Daoy (cell line): ENCODE data around the gene MT1HL1. TPM values are rescaled to one million over a fixed set of nuclear protein-coding genes. Genes with fewer than 3 reads are reported as not detected.
"Not testable (repeated sequence)": the region's sequence is repeated elsewhere in the genome, so short reads cannot be mapped to it uniquely, and the experiment has no call there.

ENCODE experiments used
- DNase-seq: peaks from one replicate; pipeline ENCODE4 v3.0.0-alpha.2; 2015; ENCODE audit warnings: low read depth
- total RNA-seq: library from RNA; depleted of rRNA; stranded (reverse); fragments of >200 nt; shearing (Covaris generic); gene quantifications from 2 replicates; pipeline ENCODE4 v1.2.3, GENCODE V29; 2014; rRNA removed

MT1HL1 gene
- total RNA-seq, 1 experiment from 2014 or later = not detected

DNA sequence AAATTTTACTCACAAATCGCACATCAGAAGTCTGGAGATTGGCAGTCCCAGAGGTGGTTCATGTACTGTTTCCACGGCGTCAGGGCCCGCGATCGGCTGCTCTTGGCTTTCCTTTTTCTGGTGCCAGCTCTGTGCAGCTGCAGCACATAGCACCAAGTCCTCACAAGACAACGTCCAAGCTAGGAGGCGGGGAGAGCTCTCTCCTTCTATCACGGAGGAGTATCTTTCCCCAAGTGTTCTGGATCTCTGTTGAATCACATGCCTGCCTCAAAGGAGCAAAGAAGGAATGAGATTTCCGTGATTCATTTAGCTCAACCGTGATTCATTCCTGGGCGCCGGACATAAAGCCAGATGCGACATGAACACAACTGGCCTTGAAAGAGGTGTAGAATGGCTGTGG lies 25.5 kb downstream of the MT1HL1 start:
- peak; percentile 38 for DNase-seq

DNA sequence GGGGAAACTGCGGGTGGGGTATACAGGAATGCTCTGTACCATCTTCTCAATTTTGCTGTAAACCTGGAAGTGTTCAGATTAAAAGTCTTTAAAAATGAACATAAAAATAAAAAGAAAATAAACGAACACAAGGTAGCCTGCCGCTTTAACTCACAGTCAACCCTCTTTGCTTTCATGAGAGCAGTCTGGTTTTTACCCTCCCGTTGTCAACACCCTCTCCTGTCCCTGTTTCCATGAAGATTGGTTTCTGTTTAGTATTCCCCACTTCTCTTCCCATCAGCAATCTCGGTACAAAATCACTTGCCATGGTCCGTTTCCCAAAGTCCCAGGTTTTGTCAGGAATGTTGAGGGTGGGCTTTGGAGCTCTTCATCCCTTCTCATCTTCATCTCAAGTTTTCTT lies 28.8 kb downstream of the MT1HL1 start:
- no peak for DNase-seq

DNA sequence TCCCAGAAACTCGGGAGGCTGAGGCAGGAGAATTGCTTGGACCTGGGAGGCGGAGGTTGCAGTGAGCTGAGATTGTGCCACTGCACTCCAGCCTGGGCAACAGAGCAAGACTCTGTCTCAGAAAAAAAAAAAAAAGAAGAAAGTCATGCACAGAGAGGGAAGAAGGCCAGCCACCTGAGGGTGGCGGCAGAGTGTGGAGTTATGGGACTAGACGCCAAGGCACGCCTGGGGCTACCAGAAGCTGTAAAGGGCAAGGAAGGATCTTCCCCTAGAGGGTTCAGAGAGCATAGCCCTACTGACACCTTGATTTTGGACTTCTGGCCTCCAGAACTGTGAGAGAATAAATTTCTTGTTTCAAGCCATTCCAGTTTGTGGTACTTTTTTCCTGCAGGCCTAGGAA lies 30.2 kb downstream of the MT1HL1 start:
- not testable (repeated sequence) for DNase-seq

DNA sequence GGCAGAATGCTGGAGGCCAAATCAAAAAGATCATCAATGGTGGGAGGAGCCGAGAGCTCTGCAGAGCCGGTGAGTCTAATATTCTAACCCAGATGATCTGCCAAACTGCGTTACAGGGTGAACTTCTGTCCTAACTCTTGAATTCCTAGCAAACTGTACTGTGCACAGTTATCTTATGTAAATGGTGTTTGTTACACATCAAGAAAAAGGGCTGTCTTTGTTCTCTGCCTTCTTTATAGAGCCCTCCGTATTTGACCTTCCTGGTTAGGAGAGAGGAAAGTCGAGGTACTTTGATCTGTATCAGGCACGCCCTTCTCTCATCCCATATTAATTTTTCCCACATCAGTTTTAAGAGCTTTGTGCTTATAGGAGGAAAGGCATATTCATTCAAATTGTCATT lies 37.6 kb downstream of the MT1HL1 start:
- DNase-seq = no peak

DNA sequence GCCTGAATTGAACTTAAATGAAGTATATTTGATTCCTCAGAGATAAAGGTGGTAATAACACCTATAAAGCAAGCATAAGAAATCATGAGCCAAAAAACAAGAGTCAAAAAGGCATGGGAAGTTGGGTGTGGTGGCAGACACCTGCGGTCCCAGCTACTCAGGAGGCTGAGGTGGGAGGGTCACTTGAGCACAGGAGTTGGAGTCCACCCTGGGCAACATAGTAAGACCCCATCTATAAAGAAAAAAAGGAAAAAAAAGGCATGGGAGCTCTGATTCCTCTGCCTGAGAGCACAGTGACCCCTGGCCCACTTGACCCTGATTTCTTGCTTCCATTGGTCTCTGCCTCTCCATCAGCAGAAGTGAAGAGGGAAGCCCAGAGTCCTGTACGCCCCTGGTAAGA lies 40.3 kb downstream of the MT1HL1 start:
- DNase-seq = no peak

DNA sequence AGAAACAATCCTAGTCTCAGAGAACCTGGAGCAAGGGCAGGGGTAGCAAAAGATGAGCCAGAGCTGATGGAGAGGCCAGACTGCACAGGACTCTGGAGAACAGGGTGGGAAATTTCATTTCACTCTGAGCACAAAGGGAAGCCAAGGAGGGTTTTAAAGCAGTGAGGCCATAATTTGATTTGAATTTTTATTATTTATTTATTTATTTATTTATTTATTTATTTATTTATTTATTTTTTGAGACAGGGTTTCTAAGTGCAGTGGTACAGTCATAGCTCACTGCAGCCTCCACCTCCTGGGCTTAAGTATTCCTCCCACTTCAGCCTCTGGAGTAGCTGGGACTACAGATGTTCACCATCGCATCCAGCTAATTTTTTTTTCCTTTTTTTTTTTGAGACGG lies 45.1 kb downstream of the MT1HL1 start:
- DNase-seq = no peak

DNA sequence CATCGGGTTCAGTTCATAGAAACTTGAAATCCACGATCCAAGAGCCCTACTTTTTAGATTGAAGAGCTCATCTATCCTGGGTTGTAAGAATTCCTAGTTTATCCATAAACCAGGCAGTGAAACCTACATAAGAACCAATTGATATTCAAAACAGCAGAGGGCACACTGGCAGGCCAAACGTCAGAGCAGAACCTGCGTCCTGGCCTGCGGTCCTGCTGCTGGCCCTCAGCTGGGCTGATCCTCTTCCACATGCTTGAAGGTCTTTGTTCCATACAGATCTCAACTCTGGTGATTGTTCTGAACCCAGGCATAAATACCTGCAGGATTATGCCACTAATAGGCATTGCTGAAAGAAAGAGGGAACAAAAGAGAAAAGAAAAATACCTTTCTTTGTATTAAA lies 47.0 kb downstream of the MT1HL1 start:
- DNase-seq = no peak

Other genes starting within 250 kb of the MT1HL1 start
- 19.4 and 21.0 TPM in 2 replicates for gene MTR, start 209.1 kb downstream of the MT1HL1 start, total RNA-seq
- 0.83 and 1.1 TPM in 2 replicates for gene RYR2, start 37.7 kb upstream of the MT1HL1 start, total RNA-seq